HCT116 (cell line): ENCODE measurements around the gene ITPR1. TPM values are rescaled to one million over a fixed set of nuclear protein-coding genes. Genes with fewer than 3 reads are reported as not detected.

Source experiments
- ATAC-seq: fragments of 200-7000 bp; cut with Tn5 transposase; 2 replicates; pipeline ENCODE4 v1.9.1; 2020; ENCODE audit warnings: mild to moderate bottlenecking, moderate library complexity
- BruUV-seq: library from RNA; stranded (reverse); fragments of 400-500 nt; replicated peaks from 2 replicates; lab custom pipeline; 2021; lab: Mats Ljungman, UMichigan
- CTCF ChIA-PET: fragments of 300-600 bp; sonication (Branson Sonifier 250); formaldehyde crosslinking; loops from one replicate; lab custom pipeline; 2021; ENCODE audit warnings: antibody characterized with exemption; lab: Charles Lee
- POLR2A ChIA-PET: fragments of 300-600, 350-600 bp; sonication (Branson Sonifier 250); formaldehyde crosslinking; loops from one replicate; lab custom pipeline; 2021; ENCODE audit warnings: antibody characterized with exemption; lab: Charles Lee
- RAD21 ChIA-PET, 2 experiments: fragments of 300-600 bp; sonication (Branson Sonifier 250); formaldehyde crosslinking; loops; one replicate each; lab custom pipeline; 2023; ENCODE audit warnings: low total read pairs in 2 of 2; ENCODE audit not compliant: uncharacterized antibody in 2 of 2, unreplicated experiment in 2 of 2, low non-redundant PET in 1 of 2; lab: Charles Lee
- DNase-seq: peaks from one replicate; pipeline ENCODE4 v3.0.0-alpha.2; 2010; ENCODE audit warnings: low read depth, low spot score
- H2AFZ ChIP-seq: fragments of 200-600 bp; shearing (Covaris generic), sonication (generic); 2 replicates; pipeline ENCODE4 v1.6.1; 2017; ENCODE audit warnings: low read depth, mixed run types, mixed read lengths, antibody characterized with exemption, low read length; ENCODE audit not compliant: poor library complexity, severe bottlenecking
- H3K27ac ChIP-seq: 2 replicates; pipeline ENCODE4 v1.5.1; 2012; ENCODE audit warnings: low read depth, low read length
- H3K27me3 ChIP-seq: fragments of 200-600 bp; sonication (generic); 2 replicates; pipeline ENCODE4 v1.6.1; 2016; ENCODE audit warnings: mixed run types, low read length, mixed read lengths; ENCODE audit not compliant: insufficient read depth
- H3K36me3 ChIP-seq, 2 experiments: fragments of 200-500 bp in 1 of 2; fragments of 200-600 bp in 1 of 2; sonication (Bioruptor generic) in 1 of 2; sonication (generic) in 1 of 2; 2 replicates each; pipeline versions ENCODE4 v1.5.1 to v1.6.1; 2014 to 2016; ENCODE audit warnings: low read length in 2 of 2, inconsistent platforms in 1 of 2, mixed read lengths in 1 of 2, mixed run types in 1 of 2; ENCODE audit not compliant: insufficient read depth in 2 of 2, control insufficient read depth in 1 of 2
- H3K4me1 ChIP-seq, 2 experiments: fragments of 200-600 bp in 1 of 2; sonication (generic) in 1 of 2; 2 replicates each; pipeline versions ENCODE4 v1.5.1 to v1.6.1; 2012 to 2017; ENCODE audit warnings: low read length in 2 of 2, inconsistent platforms in 1 of 2, mild to moderate bottlenecking in 1 of 2, mixed read lengths in 1 of 2, mixed run types in 1 of 2, moderate library complexity in 1 of 2; ENCODE audit not compliant: insufficient read depth in 2 of 2, control insufficient read depth in 1 of 2
- H3K4me2 ChIP-seq: fragments of 200-600 bp; sonication (generic); 2 replicates; pipeline ENCODE4 v1.6.1; 2017; ENCODE audit warnings: mixed run types, low read length, mixed read lengths
- H3K4me3 ChIP-seq, 2 experiments: fragments of 200-600 bp in 1 of 2; sonication (generic) in 1 of 2; replicated peaks in 1 of 2; 2 replicates each; pipeline ENCODE4 v1.5.1; 2011 to 2016; ENCODE audit warnings: low read length in 2 of 2, control low read depth in 1 of 2, low read depth in 1 of 2, mild to moderate bottlenecking in 1 of 2, mixed read lengths in 1 of 2, mixed run types in 1 of 2
- H3K79me2 ChIP-seq: fragments of 200-600 bp; sonication (generic); 2 replicates; pipeline ENCODE4 v1.6.1; 2017; ENCODE audit warnings: mild to moderate bottlenecking, mixed run types, low read length, moderate library complexity, mixed read lengths; ENCODE audit not compliant: insufficient read depth
- H3K9ac ChIP-seq: fragments of 200-600 bp; sonication (generic); 2 replicates; pipeline ENCODE4 v1.6.1; 2016; ENCODE audit warnings: low read length, mixed read lengths
- H3K9me2 ChIP-seq: fragments of 200-600 bp; sonication (generic), shearing (Covaris generic); 2 replicates; pipeline ENCODE4 v1.6.1; 2017; ENCODE audit warnings: mixed run types, mild to moderate bottlenecking, moderate library complexity; ENCODE audit not compliant: insufficient read depth
- H3K9me3 ChIP-seq, 2 experiments: fragments of 200-500 bp in 1 of 2; fragments of 200-600 bp in 1 of 2; sonication (Bioruptor generic) in 1 of 2; sonication (generic) in 1 of 2; 2 replicates each; pipeline ENCODE4 v1.6.1; 2014 to 2017; ENCODE audit warnings: low read length in 2 of 2, mixed read lengths in 2 of 2, inconsistent platforms in 1 of 2, low read depth in 1 of 2, mild to moderate bottlenecking in 1 of 2, mixed run types in 1 of 2, moderate library complexity in 1 of 2; ENCODE audit not compliant: control insufficient read depth in 1 of 2, insufficient read depth in 1 of 2
- H4K20me1 ChIP-seq: fragments of 200-600 bp; sonication (generic), shearing (Covaris generic); 2 replicates; pipeline ENCODE4 v1.6.1; 2017; ENCODE audit warnings: mixed run types, mild to moderate bottlenecking, moderate library complexity; ENCODE audit not compliant: insufficient read depth
- ATF3 ChIP-seq: IDR thresholded peaks from 2 replicates; pipeline ENCODE4 v1.6.1; 2012
- CBX3 ChIP-seq: IDR thresholded peaks from 2 replicates; pipeline ENCODE4 v1.6.1; 2012; ENCODE audit warnings: low read depth
- CEBPB ChIP-seq: IDR thresholded peaks from 2 replicates; pipeline ENCODE4 v1.6.1; 2012; ENCODE audit warnings: low read depth
- ELF1 ChIP-seq: IDR thresholded peaks from 2 replicates; pipeline ENCODE4 v1.6.1; 2012; ENCODE audit warnings: low read depth, borderline replicate concordance
- EZH2 ChIP-seq: fragments of 200-600 bp; sonication (generic); IDR thresholded peaks from 2 replicates; pipeline ENCODE4 v1.6.1; 2017; ENCODE audit warnings: antibody characterized with exemption, mixed run types
- JUND ChIP-seq: IDR thresholded peaks from 2 replicates; pipeline ENCODE4 v1.6.1; 2012
- MAX ChIP-seq: IDR thresholded peaks from 2 replicates; pipeline ENCODE4 v1.6.1; 2012
- REST ChIP-seq: IDR thresholded peaks from 2 replicates; pipeline ENCODE4 v1.6.1; 2012; ENCODE audit warnings: low read depth
- SIN3A ChIP-seq: IDR thresholded peaks from 2 replicates; pipeline ENCODE4 v1.6.1; 2012; ENCODE audit warnings: low read depth
- SRF ChIP-seq: IDR thresholded peaks from 2 replicates; pipeline ENCODE4 v1.6.1; 2012; ENCODE audit warnings: low read depth
- TCF7L2 ChIP-seq: IDR thresholded peaks from 2 replicates; pipeline ENCODE4 v1.7.0; 2011; ENCODE audit warnings: borderline replicate concordance, inconsistent platforms; ENCODE audit not compliant: insufficient read depth, insufficient read length; ENCODE audit errors: extremely low read depth
- YY1 ChIP-seq: IDR thresholded peaks from 2 replicates; pipeline ENCODE4 v1.6.1; 2011; ENCODE audit warnings: low read length, low read depth, moderate library complexity, mild to moderate bottlenecking; ENCODE audit not compliant: insufficient replicate concordance; ENCODE audit errors: extremely low read depth
- ZFX ChIP-seq: fragments of 450-650 bp; IDR thresholded peaks from 2 replicates; pipeline ENCODE4 v1.6.1; 2017
- ZNF274 ChIP-seq: fragments of 200-500 bp; sonication (Bioruptor generic); IDR thresholded peaks from 2 replicates; pipeline ENCODE4 v1.6.1; 2014; ENCODE audit warnings: mild to moderate bottlenecking, low read depth, low read length, inconsistent platforms
- intact Hi-C: fragments of 100-400 bp; cut with micrococcal nuclease; formaldehyde crosslinking; loops from 2 replicates; pipeline ENCODE4 v1.10.0; 2022
- total RNA-seq: library from RNA; stranded (reverse); gene quantifications from one replicate; pipeline ENCODE4 v1.2.1, GENCODE V29; 2021; ENCODE audit not compliant: unreplicated experiment

The ITPR1 gene
- total RNA-seq, 1 experiment from 2014 or later, result 9.2 TPM

GRCh38 chr3:4548356-4548755 lies 55.2 kb downstream of the ITPR1 start:
- H3K36me3 ChIP-seq, result no peaks in the 10 kb centered on the region
- no peak overlapping the region for H3K27ac ChIP-seq
- intact Hi-C loops, result no loop called here
- no peak overlapping the region for H3K4me2 ChIP-seq
- no peaks in the 10 kb centered on the region for H4K20me1 ChIP-seq
- ChIA-PET RAD21 (no interaction called here), POLR2A (no interaction called here)
- no peaks in the 10 kb centered on the region for H3K79me2 ChIP-seq
- peaks cover 5% of the 10 kb centered on the region; the same call in 1 of the 2 replicates for H3K27me3 ChIP-seq
- H3K4me3 ChIP-seq, result no peak overlapping the region
- no peak overlapping the region for H3K9ac ChIP-seq
- no peaks in the 10 kb centered on the region for H3K9me3 ChIP-seq
- TF ChIP-seq CEBPB (no peak), CBX3 (no peak), SRF (no peak), TCF7L2 (no peak), ZNF274 (no peak), ZFX (no peak), ELF1 (no peak), REST (no peak), JUND (no peak), EZH2 (no peak), ATF3 (no peak), MAX (no peak), YY1 (no peak), SIN3A (no peak)
- TF ChIP-seq, all 23 proteins: peak for 0
- DNase-seq, result no peak
- no peaks in the 10 kb centered on the region for H3K9me2 ChIP-seq
- CTCF ChIA-PET, result no interaction called here
- H3K4me1 ChIP-seq, result no peaks in the 10 kb centered on the region
- no TSS peak for BruUV-seq
- ATAC-seq, result no peak
- no peak overlapping the region for H2AFZ ChIP-seq
